ENCODE measurements around the gene LSAMP. TPM values are rescaled to one million over a fixed set of nuclear protein-coding genes. Genes with fewer than 3 reads are reported as not detected.

Gene LSAMP
- total and polyA plus RNA-seq, 2 of the 8 experiments (the other 6 are each of a cell fraction or from before 2014, with no cell fraction given) = 1.8 to 5.7 TPM

DNA sequence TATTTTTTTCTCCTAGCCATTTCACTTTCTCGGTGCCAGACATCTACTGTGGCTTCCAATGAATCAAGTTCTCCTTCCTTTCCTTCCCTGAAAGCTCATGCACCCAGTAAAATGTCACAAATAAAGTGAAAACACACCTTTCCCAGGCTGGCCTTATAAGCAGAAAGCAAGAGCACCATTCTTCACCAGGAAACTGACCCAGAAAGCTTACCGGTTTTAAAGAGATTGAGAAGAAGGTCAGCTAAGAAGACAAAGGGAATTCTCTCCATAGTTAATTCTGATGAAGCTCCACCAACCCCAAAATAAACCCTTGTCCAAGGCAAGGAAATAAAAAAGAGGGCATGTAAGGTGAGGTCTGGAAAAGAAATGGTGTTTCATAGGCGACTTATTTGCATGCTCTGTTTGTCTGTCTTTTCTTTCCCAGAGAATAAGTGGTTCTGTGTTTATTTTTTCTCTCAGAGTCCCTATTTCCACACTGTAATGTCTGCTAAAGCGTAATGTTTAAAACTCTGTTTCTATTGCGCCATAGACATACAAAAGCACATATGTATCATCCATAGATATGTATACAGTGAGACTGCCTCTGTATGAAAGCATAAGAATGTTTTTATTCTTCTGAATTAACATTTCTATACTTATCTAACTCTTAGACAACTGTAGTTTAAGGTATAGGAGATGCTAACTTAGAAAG is 2.8 kb downstream of the LSAMP start:
- Histone ChIP-seq H3K56ac (replicated peaks; ENCODE audit: insufficient read length, low read depth, low read length) (no peak overlapping the region), H3K9me3 (ENCODE audit: insufficient read depth in 2 of 2, low read depth in 1 of 2, low read length in 1 of 2) (no peaks in the 10 kb centered on the region), H3K4me2 (ENCODE audit: insufficient read depth in 1 of 2, low read depth in 2 of 2, low read length in 2 of 2) (peak overlapping the region in 1 of 2 experiments; percentile 30; a peak in 2 of 4 replicates), H3K23me2 (ENCODE audit: low read depth, low read length) (peaks cover 9% of the 10 kb centered on the region), H3K79me2 (ENCODE audit: control insufficient read depth in 1 of 2, insufficient read depth in 2 of 2, low read length in 2 of 2) (no peaks in the 10 kb centered on the region), H3K9ac (replicated peaks in 1 of 4; ENCODE audit: extremely low read depth in 1 of 4, low read depth in 3 of 4, low read length in 3 of 4) (no peak overlapping the region), H3K4ac (replicated peaks; ENCODE audit: insufficient read length, low read depth, low read length) (no peak overlapping the region), H2BK20ac (ENCODE audit: low read length) (no peak overlapping the region), H3K36me3 (ENCODE audit: control insufficient read depth in 2 of 4, insufficient read depth in 4 of 4, low read length in 3 of 4) (no peaks in the 10 kb centered on the region), H2AK5ac (ENCODE audit: low read depth, low read length) (no peak overlapping the region), H3K4me1 (replicated peaks in 1 of 4; ENCODE audit: control insufficient read depth in 3 of 4, insufficient read depth in 4 of 4, low read length in 3 of 4) (peaks cover 6 to 13% (median 9%) of the 10 kb centered on the region in 4 experiments; a peak in 5 of 7 replicates), H2BK5ac (ENCODE audit: low read depth, low read length) (no peak overlapping the region), H3K4me3 (ENCODE audit: extremely low read depth in 1 of 4, insufficient read depth in 2 of 4, low read depth in 3 of 4, low read length in 4 of 4) (no peak overlapping the region), H2BK15ac (ENCODE audit: low read length) (no peak overlapping the region), H4K91ac (replicated peaks; ENCODE audit: insufficient read length, low read length) (no peak overlapping the region), H3K79me1 (ENCODE audit: low read depth, low read length) (no peaks in the 10 kb centered on the region), H3K14ac (ENCODE audit: insufficient read length) (no peak overlapping the region), H4K8ac (ENCODE audit: extremely low read depth, insufficient read depth, low read length) (no peak overlapping the region), H2AFZ (ENCODE audit: low read length) (no peak overlapping the region), H4K5ac (ENCODE audit: insufficient read length, low read depth, low read length) (no peak overlapping the region), H4K20me1 (replicated peaks in 1 of 2; ENCODE audit: control insufficient read depth in 1 of 2, insufficient read depth in 2 of 2, low read length in 2 of 2) (no peaks in the 10 kb centered on the region), H3K27ac (ENCODE audit: low read depth, low read length) (no peak overlapping the region), H2BK120ac (replicated peaks; ENCODE audit: low read depth, low read length) (no peak overlapping the region), H2BK12ac (ENCODE audit: low read depth, low read length) (no peak overlapping the region), H3K18ac (ENCODE audit: extremely low read depth, low read length) (no peak overlapping the region), H3K23ac (ENCODE audit: insufficient read length) (no peak overlapping the region), H3K27me3 (replicated peaks in 1 of 4; ENCODE audit: control insufficient read depth in 3 of 4, extremely low read depth in 1 of 4, insufficient read depth in 3 of 4, low read length in 3 of 4) (peaks cover 0 to 17% (median 3%) of the 10 kb centered on the region in 4 experiments; a peak in 3 of 7 replicates)
- TF ChIP-seq YY1 (IDR thresholded peaks at IDR 0.05; ENCODE audit: low read depth, low read length) = no peak
- no peak for TF ChIP-seq MAFK (IDR thresholded peaks at IDR 0.05; ENCODE audit: low read depth, low read length)
- TF ChIP-seq, protein P1, sequence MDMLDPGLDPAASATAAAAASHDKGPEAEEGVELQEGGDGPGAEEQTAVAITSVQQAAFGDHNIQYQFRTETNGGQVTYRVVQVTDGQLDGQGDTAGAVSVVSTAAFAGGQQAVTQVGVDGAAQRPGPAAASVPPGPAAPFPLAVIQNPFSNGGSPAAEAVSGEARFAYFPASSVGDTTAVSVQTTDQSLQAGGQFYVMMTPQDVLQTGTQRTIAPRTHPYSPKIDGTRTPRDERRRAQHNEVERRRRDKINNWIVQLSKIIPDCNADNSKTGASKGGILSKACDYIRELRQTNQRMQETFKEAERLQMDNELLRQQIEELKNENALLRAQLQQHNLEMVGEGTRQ (IDR thresholded peaks at IDR 0.05; ENCODE audit: low read length) = no peak
- TF ChIP-seq TCF12 (IDR thresholded peaks at IDR 0.05; ENCODE audit: low read depth, low read length) = no peak
- TF ChIP-seq SIX5 (IDR thresholded peaks at IDR 0.05; ENCODE audit: low read depth, low read length) = no peak
- TF ChIP-seq SIRT6 (IDR thresholded peaks at IDR 0.05; ENCODE audit: low read length) = no peak
- ChIA-PET POLR2A (ENCODE audit: partially characterized antibody) (no interaction called here), CTCF (ENCODE audit: partially characterized antibody) (interaction anchor here (1.3 to 2.5 kb wide), 2 partner anchors 9 to 74 kb away, joined by 3 to 8 read pairs; no protein-coding TSS in a partner anchor)
- FAIRE-seq (no peak), DNase-seq (ENCODE audit: low read depth in 1 of 2, low spot score in 2 of 2) (no peak)
- 76% methylated on average over 5 of the region's 5 CpGs; no CpG with 5 or more reads in 1 of the 2 experiments for WGBS, 2 experiments (ENCODE audit: extremely low coverage in 1 of 2, insufficient coverage in 1 of 2, insufficient read length in 1 of 2, insufficient replicate concordance in 2 of 2, low coverage in 1 of 2, low lambda C conversion rate in 2 of 2, missing lambda C conversion rate in 1 of 2)

Measured in H1 (cell line).